Activated CD4-positive, alpha-beta T cell treated with anti-CD3 and anti-CD28 coated beads, Interleukin-2, amount 50 U/mL, for 48 hours (primary cell): ENCODE measurements around the gene FOXP1.
"Not testable (repeated sequence)": the region's sequence is repeated elsewhere in the genome, so short reads cannot be mapped to it uniquely, and the experiment has no call there.

Source experiments
- DNase-seq, 2 experiments: peaks; one replicate each; pipeline ENCODE4 v3.0.0-alpha.2; 2020

The FOXP1 gene

GRCh38 chr3:71360180-71360579, 223.3 kb downstream of the FOXP1 start:
- DNase-seq: peak in 1 of 2 experiments; percentile 38

GRCh38 chr3:71358243-71358642, 225.3 kb downstream of the FOXP1 start:
- DNase-seq: no peak

GRCh38 chr3:71356265-71356664, 227.3 kb downstream of the FOXP1 start:
- peak in 1 of 2 experiments; percentile 34 for DNase-seq

GRCh38 chr3:71355862-71356261, 227.7 kb downstream of the FOXP1 start:
- DNase-seq: peak; percentile 57 to 67

- no peak for DNase-seq
Measured at GRCh38 chr3:71355037-71355436, 228.5 kb downstream of the FOXP1 start.

- DNase-seq: no peak
Measured at GRCh38 chr3:71351403-71352149, 232.0 kb downstream of the FOXP1 start.

GRCh38 chr3:71350998-71351397, 232.5 kb downstream of the FOXP1 start:
- no peak for DNase-seq

- DNase-seq: no peak
Measured at GRCh38 chr3:71348831-71349230, 234.7 kb downstream of the FOXP1 start.

- DNase-seq: no peak
Measured at GRCh38 chr3:71348001-71348632, 235.4 kb downstream of the FOXP1 start.

- no peak for DNase-seq
Measured at GRCh38 chr3:71346061-71346460, 237.5 kb downstream of the FOXP1 start.

- no peak for DNase-seq
Measured at GRCh38 chr3:71345429-71346040, 238.0 kb downstream of the FOXP1 start.

- DNase-seq: no peak
Measured at GRCh38 chr3:71341721-71342120, 241.8 kb downstream of the FOXP1 start.

- DNase-seq: no peak
Measured at GRCh38 chr3:71339049-71339448, 244.5 kb downstream of the FOXP1 start.

GRCh38 chr3:71332813-71333212, 250.7 kb downstream of the FOXP1 start:
- no peak for DNase-seq

- DNase-seq: no peak
Measured at GRCh38 chr3:71330909-71331308, 252.6 kb downstream of the FOXP1 start.

- DNase-seq: no peak
Measured at GRCh38 chr3:71330505-71330904, 253.0 kb downstream of the FOXP1 start.

GRCh38 chr3:71329817-71330216, 253.7 kb downstream of the FOXP1 start:
- no peak for DNase-seq

GRCh38 chr3:71328926-71329325, 254.6 kb downstream of the FOXP1 start:
- no peak for DNase-seq

- no peak for DNase-seq
Measured at GRCh38 chr3:71327936-71328335, 255.6 kb downstream of the FOXP1 start.

GRCh38 chr3:71325715-71326114, 257.8 kb downstream of the FOXP1 start:
- no peak for DNase-seq

GRCh38 chr3:71324224-71324623, 259.3 kb downstream of the FOXP1 start:
- DNase-seq: not testable (repeated sequence)

GRCh38 chr3:71323558-71323957, 260.0 kb downstream of the FOXP1 start:
- no peak for DNase-seq

GRCh38 chr3:71322154-71322553, 261.4 kb downstream of the FOXP1 start:
- DNase-seq: no peak

- DNase-seq: no peak
Measured at GRCh38 chr3:71319771-71320170, 263.8 kb downstream of the FOXP1 start.
